HT1080 (cell line): ENCODE measurements around the gene MT1E. TPM values are rescaled to one million over a fixed set of nuclear protein-coding genes. Genes with fewer than 3 reads are reported as not detected.

Experiments used
- DNase-seq: peaks from one replicate; pipeline ENCODE4 v3.0.0-alpha.2; 2015; ENCODE audit warnings: low read depth
- total RNA-seq: library from RNA; depleted of rRNA; stranded (reverse); fragments of >200 nt; shearing (Covaris generic); gene quantifications from 2 replicates; pipeline ENCODE4 v1.2.3, GENCODE V29; 2014

The MT1E gene
- total RNA-seq, 1 experiment from 2014 or later, result 612 TPM

DNA sequence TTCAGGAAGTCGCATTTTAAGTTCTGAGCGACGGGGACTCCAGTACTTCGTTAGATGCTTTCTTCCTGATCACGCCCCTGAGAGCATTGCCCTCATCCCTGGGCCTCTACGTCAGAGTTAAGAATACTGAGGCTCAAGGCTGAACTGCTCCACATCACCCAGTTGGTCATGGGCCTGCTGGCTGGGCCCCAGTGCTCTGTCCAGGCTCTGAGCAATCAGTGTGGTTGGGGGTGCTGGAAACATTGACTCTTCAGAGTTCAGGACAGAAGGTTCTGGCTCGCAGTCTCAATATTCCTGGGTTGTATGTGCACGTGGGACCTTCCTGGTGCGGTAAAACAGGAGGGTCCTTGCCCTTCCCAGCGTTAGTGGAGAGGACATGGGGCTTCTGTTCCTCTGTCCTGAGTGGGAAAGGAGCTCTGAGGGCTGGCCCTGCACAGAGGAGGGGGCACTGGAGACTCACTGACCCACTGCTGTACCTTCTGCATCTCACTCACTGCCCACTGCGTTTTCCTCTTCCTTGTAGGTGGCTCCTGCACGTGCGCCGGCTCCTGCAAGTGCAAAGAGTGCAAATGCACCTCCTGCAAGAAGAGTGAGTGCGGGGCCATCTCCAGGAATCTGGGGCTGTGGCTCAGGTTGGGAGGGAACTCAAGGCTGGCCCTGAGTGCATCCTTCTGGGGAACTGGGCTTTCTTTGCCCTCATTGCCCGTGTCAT, 518 bp downstream of the MT1E start:
- peak; percentile 30 for DNase-seq

DNA sequence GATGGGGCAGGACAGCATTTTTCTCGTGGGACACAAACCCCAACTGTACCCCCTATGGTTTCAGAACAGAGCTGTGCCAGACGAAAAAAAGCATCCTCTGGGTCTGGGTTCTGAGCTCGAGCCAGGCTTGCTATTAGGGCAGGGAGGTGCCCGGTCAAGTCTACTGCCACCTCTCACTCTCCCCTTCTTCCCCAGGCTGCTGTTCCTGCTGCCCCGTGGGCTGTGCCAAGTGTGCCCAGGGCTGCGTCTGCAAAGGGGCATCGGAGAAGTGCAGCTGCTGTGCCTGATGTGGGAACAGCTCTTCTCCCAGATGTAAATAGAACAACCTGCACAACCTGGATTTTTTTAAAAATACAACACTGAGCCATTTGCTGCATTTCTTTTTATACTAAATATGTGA, 1.1 kb downstream of the MT1E start:
- DNase-seq, result no peak

DNA sequence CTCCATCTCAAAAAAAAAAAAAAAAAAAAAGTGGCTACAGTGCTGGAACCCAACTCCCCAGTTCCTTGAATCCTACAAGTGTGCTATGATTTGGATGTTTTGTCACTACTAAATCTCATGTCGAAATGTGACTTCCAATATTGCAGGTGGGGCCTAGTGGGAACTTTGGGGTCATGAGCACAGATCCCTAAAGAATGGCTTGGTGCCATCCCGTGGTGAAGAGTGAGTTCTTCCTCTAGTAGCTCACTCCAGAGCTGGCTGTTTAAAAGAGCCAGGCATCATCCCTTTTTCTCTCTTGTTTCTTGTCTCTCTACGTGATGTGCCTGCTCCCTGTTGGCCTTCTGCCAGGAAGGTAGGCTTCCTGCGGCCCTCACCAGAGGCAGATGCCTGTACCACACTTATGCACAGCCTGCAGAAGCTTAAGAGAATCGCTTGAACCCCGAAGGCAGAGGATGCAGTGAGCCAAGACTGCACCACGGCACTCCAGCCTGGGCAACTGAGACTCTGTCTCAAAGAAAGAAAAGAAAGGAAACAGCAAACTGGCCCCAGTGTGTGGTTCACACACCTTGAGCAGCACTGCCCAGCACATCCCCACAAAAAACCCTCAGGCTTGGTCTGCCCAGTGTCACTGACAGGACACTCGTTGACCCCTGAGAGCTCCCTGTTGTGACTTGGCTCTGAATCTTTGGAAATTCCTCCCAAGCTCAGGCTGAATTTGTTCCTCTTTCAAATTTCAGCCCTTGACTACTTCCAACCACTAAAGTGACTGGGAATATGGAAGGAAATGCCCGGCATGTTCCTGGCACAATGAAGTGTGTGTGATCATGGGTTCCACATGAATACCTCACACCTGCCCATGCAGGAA, 3.1 kb downstream of the MT1E start:
- no peak for DNase-seq

DNA sequence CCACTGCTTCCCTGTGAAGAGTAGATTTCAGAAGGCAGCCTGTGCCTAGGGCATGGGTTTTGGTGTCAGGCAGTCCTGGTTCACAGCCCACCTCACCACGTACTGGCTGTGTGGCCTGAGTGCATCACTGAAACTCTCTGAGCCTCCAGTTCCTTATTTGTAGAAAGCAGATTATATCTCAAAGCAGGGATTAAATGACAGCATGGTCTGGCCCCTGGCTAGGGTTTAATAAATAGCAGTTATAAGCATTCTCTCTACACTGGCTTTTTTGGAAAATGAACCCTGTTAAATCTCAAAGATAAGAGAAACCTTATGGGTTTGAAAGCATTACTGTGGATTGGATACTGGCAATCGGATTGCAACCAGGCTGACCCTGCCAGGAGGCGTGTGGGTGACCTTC, 4.0 kb downstream of the MT1E start:
- no peak for DNase-seq

DNA sequence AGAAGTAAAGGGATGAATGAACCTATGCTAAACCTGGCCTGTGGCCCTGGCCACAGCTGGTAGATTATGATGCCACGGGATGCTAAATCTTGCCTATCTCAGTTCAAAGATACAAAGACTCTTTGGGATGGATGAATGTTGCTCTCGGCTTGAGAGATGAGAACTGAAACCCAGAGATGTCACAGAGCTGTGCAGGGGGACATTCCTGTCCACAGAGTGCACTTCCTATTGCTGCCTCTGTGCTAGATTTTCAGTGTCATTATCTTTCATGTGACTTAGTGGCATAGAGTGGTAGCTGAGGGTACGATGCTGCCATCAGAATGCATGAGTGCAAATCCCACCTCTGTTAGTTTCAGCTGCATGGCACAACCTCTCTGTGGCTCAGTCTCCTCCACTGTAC, 4.6 kb downstream of the MT1E start:
- no peak for DNase-seq

DNA sequence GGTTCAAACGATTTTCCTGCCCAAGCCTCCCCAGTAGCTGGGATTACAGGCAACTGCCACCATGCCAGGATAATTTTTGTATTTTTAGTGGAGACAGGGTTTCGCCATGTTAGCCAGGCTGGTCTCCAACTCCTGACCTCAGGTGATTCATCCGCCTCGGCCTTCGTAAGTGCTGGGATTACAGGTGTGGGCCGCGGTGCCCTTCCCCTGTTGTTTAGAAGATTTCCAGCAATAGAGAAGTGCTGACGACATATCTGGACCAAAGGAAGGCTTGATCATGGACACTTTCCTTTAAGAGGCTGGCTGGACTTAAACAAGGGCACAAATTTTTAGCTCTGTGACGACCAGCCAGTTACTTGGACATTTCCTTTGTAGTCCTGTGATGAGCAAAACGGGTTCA, 5.6 kb downstream of the MT1E start:
- no peak for DNase-seq

DNA sequence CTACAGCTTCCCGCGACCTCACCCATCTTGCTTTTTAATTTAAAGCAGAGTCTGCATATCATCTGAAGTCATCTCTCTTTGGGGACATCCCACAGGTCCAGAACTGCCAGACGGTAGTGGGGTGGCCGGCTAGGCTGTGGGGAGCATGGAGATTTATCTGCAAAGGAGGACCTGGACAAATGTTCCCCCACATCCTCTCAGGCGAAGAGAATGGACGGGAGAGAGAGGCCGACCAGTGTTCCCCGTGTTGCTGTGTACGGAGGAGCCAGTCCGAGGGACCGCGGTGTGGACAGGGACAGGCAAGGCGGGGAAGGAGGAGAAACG, 6.2 kb downstream of the MT1E start:
- no peak for DNase-seq

DNA sequence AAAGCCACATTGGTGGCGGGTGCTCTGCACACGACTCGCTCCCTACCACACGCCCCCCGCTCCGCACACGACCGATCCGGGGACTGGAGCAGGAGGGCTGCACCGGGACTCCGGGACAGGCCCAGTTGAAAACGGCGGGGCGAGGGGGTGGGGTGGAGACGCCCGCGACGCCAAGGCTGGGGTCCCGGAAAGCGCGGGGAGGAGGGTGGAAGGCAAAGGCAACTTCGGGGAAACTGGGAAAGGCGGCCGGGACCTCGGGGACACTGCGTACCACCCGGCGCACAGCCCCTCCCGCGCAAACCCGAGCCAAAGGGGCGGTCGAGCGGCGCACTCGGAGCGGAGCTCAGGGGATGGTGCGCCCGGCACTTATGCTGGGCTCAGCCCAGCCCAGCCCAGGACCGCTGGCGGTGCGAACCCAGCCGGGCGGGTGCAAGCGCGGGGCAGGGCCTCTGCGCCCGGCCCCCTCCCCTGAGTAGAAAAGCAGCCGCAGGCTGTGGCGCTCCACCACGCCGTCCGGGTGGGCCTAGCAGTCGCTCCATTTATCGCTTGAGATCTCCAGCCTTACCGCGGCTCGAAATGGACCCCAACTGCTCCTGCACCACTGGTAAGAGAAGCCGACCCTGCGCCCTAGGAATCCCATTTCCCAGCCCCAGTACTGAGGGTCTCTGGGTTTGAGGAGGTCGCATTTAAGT, 6.7 kb downstream of the MT1E start, which contains the start of gene MT1M:
Gene MT1M (plus strand): TSS at position 504 of the 692 bp plus-strand sequence. CDS start 73 bp downstream, at position 577.
- no peak for DNase-seq

DNA sequence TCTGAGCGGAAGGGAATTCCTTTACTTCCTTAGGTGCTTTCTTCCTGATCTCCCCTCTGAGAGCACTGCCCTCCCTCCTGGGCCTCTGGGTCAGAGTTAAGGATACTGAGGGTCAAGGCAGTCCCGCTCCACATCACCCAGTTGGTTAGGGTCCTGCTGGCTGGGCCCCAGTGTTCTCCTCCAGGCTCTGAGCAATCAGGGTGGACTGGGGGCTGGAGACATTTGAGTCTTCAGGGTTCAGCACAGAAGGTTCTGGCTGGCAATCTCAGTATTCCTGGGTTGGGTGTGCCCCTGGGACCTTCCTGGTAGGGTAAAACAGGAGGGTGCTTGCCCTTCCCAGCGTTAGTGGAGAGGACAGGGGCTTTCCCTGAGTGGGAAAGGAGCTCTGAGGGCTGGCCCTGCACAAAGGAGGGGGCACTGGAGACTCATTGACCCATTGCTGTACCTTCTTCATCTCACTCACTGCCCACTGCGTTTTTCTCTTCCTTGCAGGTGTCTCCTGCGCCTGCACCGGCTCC, 7.3 kb downstream of the MT1E start:
- no peak for DNase-seq

DNA sequence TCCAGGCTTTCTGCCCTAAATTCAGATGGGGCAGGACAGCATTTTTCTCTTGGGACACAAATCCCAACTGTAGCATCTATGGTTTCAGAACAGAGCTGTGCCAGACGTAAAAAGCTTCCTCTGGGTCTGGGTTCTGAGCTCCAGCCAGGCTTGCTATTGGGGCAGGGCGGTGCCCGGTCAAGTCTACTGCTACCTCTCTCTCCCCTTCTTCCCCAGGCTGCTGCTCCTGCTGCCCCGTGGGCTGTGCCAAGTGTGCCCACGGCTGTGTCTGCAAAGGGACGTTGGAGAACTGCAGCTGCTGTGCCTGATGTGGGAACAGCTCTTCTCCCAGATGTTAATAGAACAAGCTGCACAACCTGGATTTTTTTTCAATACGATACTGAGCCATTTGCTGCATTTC, 8.0 kb downstream of the MT1E start:
- no peak for DNase-seq

DNA sequence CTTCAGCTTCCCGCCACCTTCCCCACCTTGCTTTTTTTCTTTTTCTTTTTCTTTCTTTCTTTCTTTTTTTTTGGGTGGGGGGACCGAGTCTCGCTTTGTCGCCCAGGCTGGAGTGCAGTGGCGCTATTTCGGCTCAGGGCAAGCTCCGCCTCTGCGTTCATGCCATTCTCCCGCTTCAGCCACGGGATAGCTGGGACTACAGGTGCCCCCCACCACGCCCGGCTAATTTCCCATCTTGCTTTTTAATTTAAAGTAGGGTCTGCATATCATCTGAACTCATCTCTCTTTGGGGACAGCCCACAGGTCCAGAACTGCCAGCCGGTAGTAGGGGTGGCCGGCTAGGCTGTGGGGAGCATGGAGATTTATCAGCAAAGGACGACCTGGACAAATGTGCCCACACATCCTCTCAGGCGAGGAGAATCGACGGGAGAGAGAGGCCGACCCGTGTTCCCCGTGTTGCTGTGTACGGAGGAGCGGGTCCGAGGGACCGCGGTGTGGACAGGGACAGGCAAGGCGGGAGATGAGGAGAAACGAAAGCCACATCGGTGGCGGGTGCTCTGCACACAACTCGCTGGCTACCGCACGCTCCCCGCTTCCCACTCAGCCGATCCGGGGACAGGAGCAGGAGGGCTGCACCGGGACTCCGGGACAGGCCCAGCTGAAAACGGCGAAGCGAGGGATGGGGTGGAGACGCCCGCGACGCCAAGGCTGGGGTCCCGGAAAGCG, 9.3 kb downstream of the MT1E start:
- DNase-seq, result no peak

DNA sequence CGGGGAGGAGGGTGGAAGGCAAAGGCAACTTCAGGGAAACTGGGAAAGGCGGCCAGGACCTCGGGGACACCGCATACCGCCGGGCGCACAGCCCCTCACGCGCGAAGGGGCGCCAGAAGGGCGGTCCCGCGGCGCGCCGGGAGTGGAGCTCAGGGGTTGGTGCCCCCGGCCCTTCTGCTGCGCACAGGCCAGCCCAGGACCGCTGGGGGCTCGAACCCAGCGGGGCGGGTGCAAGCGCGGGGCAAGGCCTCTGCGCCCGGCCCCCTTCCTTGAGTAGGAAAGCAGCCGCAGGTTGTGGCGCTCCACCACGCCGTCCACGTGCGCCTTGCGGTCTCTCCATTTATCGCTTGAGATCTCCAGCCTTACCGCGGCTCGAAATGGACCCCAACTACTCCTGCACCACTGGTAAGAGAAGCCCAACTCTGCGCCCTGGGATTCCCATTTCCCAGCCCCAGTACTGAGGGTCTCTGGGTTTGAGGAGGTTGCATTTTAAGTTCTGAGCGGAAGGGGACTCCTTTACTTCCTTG, 9.9 kb downstream of the MT1E start:
- no peak for DNase-seq

DNA sequence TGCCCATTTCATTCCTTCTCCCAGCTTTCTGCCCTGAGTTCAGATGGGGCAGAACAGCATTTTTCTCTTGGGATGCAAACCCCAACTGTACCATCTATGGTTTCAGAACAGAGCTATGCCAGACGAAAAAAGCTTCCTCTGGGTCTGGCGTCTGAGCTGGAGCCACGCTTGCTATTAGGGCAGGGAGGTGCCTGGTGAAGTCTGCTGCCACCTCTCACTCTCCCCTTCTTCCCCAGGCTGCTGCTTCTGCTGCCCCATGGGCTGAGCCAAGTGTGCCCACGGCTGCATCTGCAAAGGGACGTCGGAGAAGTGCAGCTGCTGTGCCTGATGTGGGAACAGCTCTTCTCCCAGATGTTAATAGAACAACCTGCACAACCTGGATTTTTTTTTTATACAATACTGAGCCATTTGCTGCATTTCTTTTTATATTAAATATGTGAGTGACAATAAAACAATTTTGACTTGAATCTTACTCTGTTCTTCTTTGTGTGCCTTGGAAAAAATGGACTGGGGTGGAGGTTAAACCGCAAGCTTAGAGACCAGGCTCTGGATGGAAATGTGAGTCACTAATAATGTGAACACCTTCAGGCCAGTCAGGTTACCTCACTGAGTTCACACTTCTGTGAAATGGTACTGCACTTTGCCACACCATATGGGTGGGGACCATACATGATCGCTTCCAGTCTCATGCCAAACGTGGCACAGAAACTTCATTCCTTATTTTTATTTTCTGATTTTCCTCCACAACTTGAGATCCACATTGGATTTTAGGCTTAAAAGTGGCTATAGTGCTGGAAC, 11.2 kb downstream of the MT1E start:
- DNase-seq, result no peak

DNA sequence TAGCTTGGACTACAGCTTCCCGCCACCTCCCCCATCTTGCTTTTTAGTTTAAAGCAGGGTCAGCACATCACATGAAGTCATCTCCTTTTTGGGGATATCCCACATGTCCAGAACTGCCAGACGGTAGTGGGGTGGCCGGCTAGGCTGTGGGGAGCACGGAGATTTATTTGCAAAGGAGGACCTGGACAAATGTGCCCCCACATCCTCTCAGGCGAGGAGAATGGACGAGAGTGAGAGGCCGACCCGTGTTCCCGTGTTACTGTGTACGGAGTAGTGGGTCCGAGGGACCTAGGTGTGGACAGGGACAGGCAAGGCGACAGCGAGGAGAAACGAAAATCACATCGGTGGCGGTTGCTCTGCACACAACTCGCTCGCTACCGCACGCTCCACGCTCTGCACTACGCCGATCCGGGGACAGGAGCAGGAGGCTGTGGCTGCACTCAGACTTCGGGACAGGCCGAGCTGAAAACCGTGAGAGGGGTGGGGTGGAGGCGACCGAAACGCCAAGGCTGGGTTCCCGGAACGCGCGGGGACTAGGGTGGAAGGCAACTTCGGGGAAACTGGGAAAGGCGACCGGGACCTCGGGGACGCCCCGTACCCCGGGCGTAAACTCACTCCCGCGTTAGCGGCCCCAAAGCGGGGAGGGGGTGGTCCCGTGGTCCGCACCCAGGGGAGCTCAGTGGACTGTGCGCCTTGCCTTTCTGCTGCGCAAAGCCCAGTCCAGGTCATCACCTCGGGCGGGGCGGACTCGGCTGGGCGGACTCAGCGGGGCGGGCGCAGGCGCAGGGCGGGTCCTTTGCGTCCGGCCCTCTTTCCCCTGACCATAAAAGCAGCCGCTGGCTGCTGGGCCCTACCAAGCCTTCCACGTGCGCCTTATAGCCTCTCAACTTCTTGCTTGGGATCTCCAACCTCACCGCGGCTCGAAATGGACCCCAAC, 12.5 kb downstream of the MT1E start, which contains the start of gene MT1A:
Gene MT1A (plus strand): TSS at position 853 of the 937 bp plus-strand sequence. CDS start 73 bp downstream, at position 926.
- DNase-seq, result no peak

DNA sequence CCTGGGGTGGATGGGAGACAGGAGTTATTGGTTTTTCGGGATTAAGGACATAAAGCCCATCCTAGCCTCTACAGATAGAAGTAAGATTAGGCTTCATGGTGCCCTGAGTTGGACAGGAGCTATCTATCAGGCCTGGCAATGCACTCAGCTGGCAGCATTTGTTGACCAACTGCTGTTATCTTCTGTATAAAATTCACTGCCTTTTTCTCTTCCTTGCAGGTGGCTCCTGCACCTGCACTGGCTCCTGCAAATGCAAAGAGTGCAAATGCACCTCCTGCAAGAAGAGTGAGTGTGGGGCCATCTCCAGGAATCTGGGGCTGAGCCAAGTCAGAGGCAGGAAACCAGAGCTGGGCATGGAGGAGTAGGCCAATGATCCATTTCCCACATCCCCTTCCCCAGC, 13.5 kb downstream of the MT1E start:
- no peak for DNase-seq

DNA sequence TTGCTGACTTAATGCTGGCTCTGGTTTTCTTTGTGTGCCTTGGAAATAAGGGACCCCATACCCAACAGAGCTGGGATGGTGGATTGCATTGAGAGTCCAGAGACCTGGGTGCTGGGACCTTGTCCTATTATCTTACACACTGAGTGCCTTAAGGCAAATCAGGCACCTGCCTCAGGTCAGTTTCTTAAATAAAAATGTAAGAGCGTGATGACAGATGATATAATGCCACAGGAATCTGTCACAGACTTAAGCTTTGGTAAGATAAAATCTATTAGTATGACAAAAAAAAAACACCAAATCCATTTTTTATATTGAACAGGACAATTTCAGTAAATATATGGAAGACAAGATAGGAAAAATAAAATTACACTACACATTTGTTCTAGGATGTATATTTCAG, 14.5 kb downstream of the MT1E start:
- DNase-seq, result no peak

DNA sequence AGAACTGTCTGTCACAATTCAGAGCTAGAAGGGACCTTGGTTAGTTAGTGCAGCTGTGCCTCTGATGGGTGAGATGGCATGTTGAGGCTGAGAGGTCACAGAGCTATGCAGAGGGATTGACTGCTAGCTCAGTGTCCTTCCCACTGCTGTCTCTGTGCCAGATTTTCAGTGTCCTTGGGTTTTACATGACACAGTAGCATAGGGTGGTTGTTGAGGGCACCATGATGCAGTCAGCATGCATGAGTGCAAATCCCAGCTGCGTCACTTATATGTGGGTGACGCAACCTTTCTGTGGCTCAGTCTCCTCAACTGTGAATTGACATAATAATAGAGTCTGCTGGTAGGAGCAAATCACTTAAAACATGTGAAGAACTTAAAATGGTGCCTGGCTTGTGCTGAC, 15.6 kb downstream of the MT1E start:
- DNase-seq, result no peak

DNA sequence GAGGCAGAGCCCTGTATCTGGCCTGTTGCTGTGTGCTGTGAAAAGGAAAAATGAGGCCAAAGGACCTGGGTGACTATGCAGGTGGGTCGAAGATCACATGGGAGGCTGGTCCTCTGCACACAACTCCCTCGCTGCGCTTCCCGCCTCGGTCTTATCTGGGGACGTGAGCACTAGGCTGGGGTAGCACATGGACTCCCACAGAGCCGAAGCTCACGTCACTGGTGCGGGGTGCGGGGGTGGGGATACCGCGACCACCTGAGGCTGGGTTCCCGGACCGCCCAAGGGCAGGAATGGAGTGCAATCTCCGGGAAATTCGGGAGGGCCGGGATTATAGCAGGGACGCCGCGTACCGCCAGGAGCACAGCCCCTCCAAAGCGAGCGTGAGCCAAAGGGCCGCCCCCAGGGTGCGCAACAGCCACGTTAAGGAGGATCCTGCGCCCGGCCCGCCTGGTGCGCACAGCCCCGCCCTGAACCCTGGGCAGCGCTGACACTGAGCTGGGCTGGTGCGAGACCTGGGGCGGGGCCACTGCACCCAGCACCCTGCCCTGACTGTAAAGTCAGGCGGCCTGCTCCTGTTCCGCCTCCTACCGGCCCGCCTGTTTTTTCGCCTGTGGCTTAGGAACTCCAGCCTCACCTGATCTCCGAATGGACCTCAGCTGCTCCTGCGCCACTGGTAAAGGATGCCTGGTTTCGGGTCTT, 17.6 kb downstream of the MT1E start:
- peak; percentile 42 for DNase-seq
